Esophagus squamous epithelium (tissue), 4 donors: Measurements from ENCODE around the gene KMT2C.

ENCODE experiments used
- CTCF ChIP-seq, 6 experiments: fragments of 450-650 bp in 4 of 6; fragments of 200-600 bp in 2 of 6; sonication (generic) in 2 of 6; IDR thresholded peaks; one replicate each; pipeline ENCODE4 v1.5.1; 2016 to 2019; ENCODE audit warnings: antibody characterized with exemption in 6 of 6, mild to moderate bottlenecking in 4 of 6, moderate library complexity in 4 of 6
- POLR2A ChIP-seq, 4 donors: fragments of 450-650 bp; IDR thresholded peaks; one replicate each; pipeline ENCODE4 v1.6.1; 2017; ENCODE audit warnings: antibody characterized with exemption in 4 of 4, mild to moderate bottlenecking in 4 of 4, moderate library complexity in 3 of 4

GRCh38 chr7:152341039-152341913 lies 94.5 kb downstream of the KMT2C start:
- TF ChIP-seq POLR2A (IDR thresholded peaks at IDR 0.05) (no peak), CTCF (IDR thresholded peaks at IDR 0.05) (peak in 4 of 6 experiments; percentile 37 to 61 (median 46))
